Measurements from ENCODE around the gene DNAH14.
"Not testable (repeated sequence)": the region's sequence is repeated elsewhere in the genome, so short reads cannot be mapped to it uniquely, and the experiment has no call there.

The DNAH14 gene

DNA sequence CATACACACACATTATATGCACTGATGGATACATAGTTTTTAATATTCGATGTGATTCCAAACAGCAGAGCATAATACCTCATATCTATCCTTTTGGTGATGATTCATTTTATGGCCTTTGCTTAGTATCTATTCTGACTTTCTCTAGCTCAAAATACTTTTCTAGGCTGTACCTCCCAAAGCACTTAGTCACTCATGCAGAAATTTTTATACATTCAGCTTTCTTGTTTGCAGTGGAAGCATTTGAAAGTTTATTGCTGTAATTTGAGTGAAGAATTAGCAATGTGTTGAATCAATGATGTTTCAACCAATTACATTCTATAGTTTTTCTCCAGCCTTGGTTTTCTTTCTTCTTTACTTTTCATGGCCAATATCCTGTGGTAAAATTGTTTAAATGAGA is 431.7 kb downstream of the DNAH14 start:
- H3K4me1 Mint-ChIP-seq (ENCODE audit: low read depth) = peaks cover 4% of the 10 kb centered on the region
- peaks cover 23% of the 10 kb centered on the region for H3K27me3 Mint-ChIP-seq (ENCODE audit: low read depth)
- no peak overlapping the region for H3K4me3 Mint-ChIP-seq
- H3K27ac Mint-ChIP-seq = no peak overlapping the region
- H3K36me3 Mint-ChIP-seq (ENCODE audit: low read depth) = no peaks in the 10 kb centered on the region
- no peaks in the 10 kb centered on the region for H3K9me3 Mint-ChIP-seq

DNA sequence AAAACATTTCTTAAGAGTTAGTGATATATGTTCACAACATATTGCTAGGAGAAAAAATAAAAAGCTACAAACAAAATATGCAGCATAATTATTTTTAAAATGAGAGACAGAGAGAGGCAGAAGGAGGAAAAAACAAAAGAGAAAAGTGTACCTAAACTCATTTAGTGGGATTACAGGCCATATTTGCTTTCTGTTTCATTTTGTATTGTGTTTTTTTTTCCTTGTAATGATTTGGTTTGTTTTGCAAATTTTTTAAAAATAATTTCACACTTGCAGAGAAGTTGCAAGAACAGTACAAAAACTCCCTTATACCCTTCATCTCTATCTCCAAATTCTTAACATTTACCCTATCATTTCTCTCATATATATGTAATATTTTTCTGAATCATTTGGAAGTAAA is 433.3 kb downstream of the DNAH14 start:
- Mint-ChIP-seq H3K4me1 (ENCODE audit: low read depth) (peaks cover 4% of the 10 kb centered on the region), H3K36me3 (ENCODE audit: low read depth) (no peaks in the 10 kb centered on the region), H3K27ac (no peak overlapping the region), H3K4me3 (no peak overlapping the region), H3K27me3 (ENCODE audit: low read depth) (peaks cover 23% of the 10 kb centered on the region), H3K9me3 (no peaks in the 10 kb centered on the region)

DNA sequence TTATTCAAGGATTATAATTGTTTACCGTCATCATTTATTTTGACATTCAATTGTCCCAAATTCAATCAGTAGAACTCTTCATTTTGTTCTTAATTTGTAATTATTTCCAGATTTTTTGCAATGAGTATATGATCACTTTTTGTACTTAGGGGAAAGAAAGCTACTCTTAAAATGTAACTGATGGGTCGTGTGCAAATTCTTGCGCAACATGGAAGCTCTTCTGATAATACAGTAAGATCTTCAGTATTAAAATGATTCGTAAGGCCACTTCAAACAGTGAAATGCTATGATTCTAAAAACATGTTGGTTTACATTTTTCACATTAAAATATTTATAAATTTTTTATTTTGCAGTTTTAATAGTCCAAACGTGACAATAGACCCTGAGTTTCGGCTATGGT is 435.0 kb downstream of the DNAH14 start:
- Mint-ChIP-seq H3K27me3 (ENCODE audit: low read depth) (peaks cover 23% of the 10 kb centered on the region), H3K9me3 (no peaks in the 10 kb centered on the region), H3K27ac (no peak overlapping the region), H3K36me3 (ENCODE audit: low read depth) (no peaks in the 10 kb centered on the region), H3K4me3 (no peak overlapping the region), H3K4me1 (ENCODE audit: low read depth) (peaks cover 4% of the 10 kb centered on the region)

DNA sequence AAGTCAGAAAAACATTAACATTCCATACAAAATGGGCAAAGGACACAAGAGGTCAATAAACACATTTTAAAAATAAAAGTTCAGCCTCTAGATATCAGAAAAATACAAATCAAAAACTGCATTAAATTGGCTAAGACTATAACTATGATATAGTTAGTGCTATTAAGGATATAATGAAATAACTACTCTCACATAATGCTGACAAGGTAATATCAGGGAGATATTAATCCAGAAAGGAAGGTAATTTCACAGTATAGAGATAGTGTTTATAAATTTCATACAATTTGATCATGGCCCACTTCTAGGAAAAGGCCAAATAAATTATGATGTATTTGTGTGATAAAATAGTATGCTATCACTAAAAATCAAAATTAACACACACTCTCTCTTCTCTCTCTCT is 436.5 kb downstream of the DNAH14 start:
- peaks cover 19% of the 10 kb centered on the region for H3K27me3 Mint-ChIP-seq (ENCODE audit: low read depth)
- no peaks in the 10 kb centered on the region for H3K9me3 Mint-ChIP-seq
- H3K27ac Mint-ChIP-seq = no peak overlapping the region

DNA sequence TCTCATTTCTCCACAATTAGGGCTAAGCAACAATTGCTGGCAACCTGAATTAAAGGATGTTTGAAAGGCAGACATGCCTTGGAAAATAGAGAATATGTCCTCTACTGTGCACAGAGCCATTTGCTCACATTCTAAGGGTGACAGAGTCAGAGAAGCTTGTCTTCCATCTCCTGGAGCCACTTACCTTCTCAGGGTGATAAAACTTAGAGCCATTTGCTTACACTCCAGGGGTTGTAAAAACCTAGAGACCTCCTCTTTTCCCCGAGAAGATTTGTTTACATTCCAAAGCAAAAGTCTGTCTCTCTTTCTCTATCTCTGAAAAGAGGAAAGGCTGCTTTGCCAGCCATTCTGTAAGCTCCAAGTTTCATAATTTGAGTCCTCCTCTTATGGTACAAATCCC is 437.1 kb downstream of the DNAH14 start:
- Mint-ChIP-seq H3K4me3 (no peak overlapping the region), H3K27ac (no peak overlapping the region), H3K27me3 (ENCODE audit: low read depth) (peaks cover 19% of the 10 kb centered on the region), H3K36me3 (ENCODE audit: low read depth) (no peaks in the 10 kb centered on the region), H3K4me1 (ENCODE audit: low read depth) (peaks cover 4% of the 10 kb centered on the region), H3K9me3 (no peaks in the 10 kb centered on the region)

More for the DNA sequence above, 436.5 kb downstream of the DNAH14 start:
- peaks cover 4% of the 10 kb centered on the region for H3K4me1 Mint-ChIP-seq (ENCODE audit: low read depth)
- no peaks in the 10 kb centered on the region for H3K36me3 Mint-ChIP-seq (ENCODE audit: low read depth)
- H3K4me3 Mint-ChIP-seq = no peak overlapping the region

GRCh38 chr1:225368036-225368552 is 438.6 kb downstream of the DNAH14 start:
- H3K36me3 Mint-ChIP-seq (ENCODE audit: low read depth) = no peaks in the 10 kb centered on the region
- no peaks in the 10 kb centered on the region for H3K9me3 Mint-ChIP-seq
- no peak overlapping the region for H3K27ac Mint-ChIP-seq
- no peak overlapping the region for H3K4me3 Mint-ChIP-seq
- peaks cover 19% of the 10 kb centered on the region for H3K27me3 Mint-ChIP-seq (ENCODE audit: low read depth)
- no peaks in the 10 kb centered on the region for H3K4me1 Mint-ChIP-seq (ENCODE audit: low read depth)

- peaks cover 13% of the 10 kb centered on the region for H3K27me3 Mint-ChIP-seq (ENCODE audit: low read depth)
- no peaks in the 10 kb centered on the region for H3K9me3 Mint-ChIP-seq
- H3K4me3 Mint-ChIP-seq = no peak overlapping the region
These were observed 442.0 kb downstream of the DNAH14 start for GRCh38 chr1:225371366-225372010.

DNA sequence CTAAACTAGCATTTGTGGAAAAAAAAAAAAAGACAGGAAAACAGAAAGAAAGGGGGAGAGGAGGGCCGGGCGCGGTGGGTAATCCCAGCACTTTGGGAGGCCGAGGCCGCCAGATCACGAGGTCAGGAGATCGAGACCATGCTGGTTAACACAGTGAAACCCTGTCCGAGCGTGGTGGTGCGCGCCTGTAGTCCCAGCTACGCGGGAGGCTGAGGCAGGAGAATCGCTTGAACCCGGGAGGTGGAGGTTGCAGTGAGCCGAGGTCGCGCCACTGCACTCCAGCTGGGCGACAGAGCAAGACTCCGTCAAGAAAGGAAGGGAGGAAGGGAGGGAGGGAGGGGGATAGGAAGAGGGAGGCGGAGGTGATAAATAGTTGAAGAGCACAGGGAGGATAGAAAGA is 443.7 kb downstream of the DNAH14 start:
- no peaks in the 10 kb centered on the region for H3K9me3 Mint-ChIP-seq
- H3K36me3 Mint-ChIP-seq (ENCODE audit: low read depth) = no peaks in the 10 kb centered on the region
- H3K27ac Mint-ChIP-seq = no peak overlapping the region
- H3K4me1 Mint-ChIP-seq (ENCODE audit: low read depth) = no peaks in the 10 kb centered on the region
- no peak overlapping the region for H3K4me3 Mint-ChIP-seq
- peaks cover 3% of the 10 kb centered on the region for H3K27me3 Mint-ChIP-seq (ENCODE audit: low read depth)

More at GRCh38 chr1:225371366-225372010, 442.0 kb downstream of the DNAH14 start:
- H3K36me3 Mint-ChIP-seq (ENCODE audit: low read depth) = no peaks in the 10 kb centered on the region
- no peaks in the 10 kb centered on the region for H3K4me1 Mint-ChIP-seq (ENCODE audit: low read depth)
- no peak overlapping the region for H3K27ac Mint-ChIP-seq

GRCh38 chr1:225374996-225375395 is 445.5 kb downstream of the DNAH14 start:
- no peak overlapping the region for H3K4me3 Mint-ChIP-seq
- no peak overlapping the region for H3K27ac Mint-ChIP-seq
- no peaks in the 10 kb centered on the region for H3K27me3 Mint-ChIP-seq (ENCODE audit: low read depth)
- H3K9me3 Mint-ChIP-seq = no peaks in the 10 kb centered on the region
- no peaks in the 10 kb centered on the region for H3K36me3 Mint-ChIP-seq (ENCODE audit: low read depth)
- H3K4me1 Mint-ChIP-seq (ENCODE audit: low read depth) = peaks cover 2% of the 10 kb centered on the region

GRCh38 chr1:225378880-225379279 is 449.4 kb downstream of the DNAH14 start:
- no peak overlapping the region for H3K27ac Mint-ChIP-seq
- H3K27me3 Mint-ChIP-seq (ENCODE audit: low read depth) = no peaks in the 10 kb centered on the region
- no peaks in the 10 kb centered on the region for H3K9me3 Mint-ChIP-seq
- H3K4me1 Mint-ChIP-seq (ENCODE audit: low read depth) = peaks cover 4% of the 10 kb centered on the region
- peaks cover 10% of the 10 kb centered on the region for H3K36me3 Mint-ChIP-seq (ENCODE audit: low read depth)
- H3K4me3 Mint-ChIP-seq = no peak overlapping the region

DNA sequence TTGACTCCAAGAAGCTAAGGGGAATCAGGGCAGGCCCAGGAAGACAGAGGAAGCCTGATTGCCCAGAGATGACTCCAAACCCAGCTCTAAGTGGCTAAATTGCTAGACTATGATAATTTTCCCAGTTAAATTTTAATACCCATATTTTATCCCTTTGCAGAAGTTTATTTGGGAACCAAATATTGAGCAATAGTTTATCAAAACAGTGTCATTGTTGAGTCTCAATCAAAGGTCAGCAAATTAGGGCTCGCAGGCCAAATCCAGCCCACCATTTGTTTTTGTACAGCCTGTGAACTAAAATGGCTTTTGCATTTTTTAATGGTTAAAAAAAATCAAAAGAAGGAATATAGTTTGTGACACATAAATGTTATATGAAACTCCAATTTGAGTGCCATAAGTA is 451.2 kb downstream of the DNAH14 start:
- no peak overlapping the region for H3K4me3 Mint-ChIP-seq
- no peaks in the 10 kb centered on the region for H3K27me3 Mint-ChIP-seq (ENCODE audit: low read depth)
- H3K36me3 Mint-ChIP-seq (ENCODE audit: low read depth) = peaks cover 20% of the 10 kb centered on the region
- peaks cover 4% of the 10 kb centered on the region for H3K4me1 Mint-ChIP-seq (ENCODE audit: low read depth)
- H3K27ac Mint-ChIP-seq = no peak overlapping the region
- H3K9me3 Mint-ChIP-seq = no peaks in the 10 kb centered on the region

DNA sequence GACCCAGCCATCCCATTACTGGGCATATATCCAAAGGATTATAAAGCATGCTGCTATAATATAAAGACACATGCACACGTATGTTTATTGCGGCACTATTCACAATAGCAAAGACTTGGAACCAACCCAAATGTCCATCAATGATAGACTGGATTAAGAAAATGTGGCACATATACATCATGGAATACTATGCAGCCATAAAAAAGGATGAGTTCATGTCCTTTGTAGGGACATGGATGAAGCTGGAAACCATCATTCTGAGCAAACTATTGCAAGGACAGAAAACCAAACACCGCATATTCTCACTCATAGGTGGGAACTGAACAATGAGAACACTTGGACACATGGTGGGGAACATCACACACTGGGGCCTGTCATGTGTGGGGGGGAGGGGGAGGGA is 457.4 kb downstream of the DNAH14 start:
- H3K4me1 Mint-ChIP-seq (ENCODE audit: low read depth); H3K27ac Mint-ChIP-seq; H3K9me3 Mint-ChIP-seq; H3K27me3 Mint-ChIP-seq (ENCODE audit: low read depth); H3K4me3 Mint-ChIP-seq: not testable (repeated sequence)
- peaks cover 20% of the 10 kb centered on the region for H3K36me3 Mint-ChIP-seq (ENCODE audit: low read depth)

- no peak overlapping the region for H3K4me3 Mint-ChIP-seq
- no peak overlapping the region for H3K27ac Mint-ChIP-seq
- H3K36me3 Mint-ChIP-seq (ENCODE audit: low read depth) = peaks cover 16% of the 10 kb centered on the region
- no peaks in the 10 kb centered on the region for H3K4me1 Mint-ChIP-seq (ENCODE audit: low read depth)
- H3K9me3 Mint-ChIP-seq = no peaks in the 10 kb centered on the region
- no peaks in the 10 kb centered on the region for H3K27me3 Mint-ChIP-seq (ENCODE audit: low read depth)
These were observed 458.9 kb downstream of the DNAH14 start for GRCh38 chr1:225388372-225388771.

DNA sequence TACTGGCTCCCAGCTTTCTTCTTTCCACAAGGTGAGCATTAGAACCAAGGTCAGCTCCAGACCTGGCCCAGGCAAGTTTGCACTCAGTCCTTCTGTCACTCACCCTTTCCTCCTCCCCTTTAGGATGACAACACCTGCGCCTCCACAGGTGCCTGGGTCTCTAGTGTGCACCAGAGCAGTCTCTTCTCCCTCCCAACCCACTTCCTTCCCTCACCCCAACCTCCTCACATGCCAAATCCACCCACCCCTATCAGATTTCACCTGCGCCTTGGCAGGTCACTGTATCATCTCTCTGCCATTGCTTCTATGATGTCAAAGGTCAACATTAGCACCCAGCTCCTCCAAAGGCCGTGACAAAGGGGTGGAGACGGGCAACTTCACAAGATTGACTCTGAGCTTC is 460.4 kb downstream of the DNAH14 start:
- H3K4me1 Mint-ChIP-seq (ENCODE audit: low read depth) = no peaks in the 10 kb centered on the region
- no peaks in the 10 kb centered on the region for H3K27me3 Mint-ChIP-seq (ENCODE audit: low read depth)
- no peaks in the 10 kb centered on the region for H3K9me3 Mint-ChIP-seq
- peaks cover 6% of the 10 kb centered on the region for H3K36me3 Mint-ChIP-seq (ENCODE audit: low read depth)
- H3K27ac Mint-ChIP-seq = no peak overlapping the region
- no peak overlapping the region for H3K4me3 Mint-ChIP-seq

DNA sequence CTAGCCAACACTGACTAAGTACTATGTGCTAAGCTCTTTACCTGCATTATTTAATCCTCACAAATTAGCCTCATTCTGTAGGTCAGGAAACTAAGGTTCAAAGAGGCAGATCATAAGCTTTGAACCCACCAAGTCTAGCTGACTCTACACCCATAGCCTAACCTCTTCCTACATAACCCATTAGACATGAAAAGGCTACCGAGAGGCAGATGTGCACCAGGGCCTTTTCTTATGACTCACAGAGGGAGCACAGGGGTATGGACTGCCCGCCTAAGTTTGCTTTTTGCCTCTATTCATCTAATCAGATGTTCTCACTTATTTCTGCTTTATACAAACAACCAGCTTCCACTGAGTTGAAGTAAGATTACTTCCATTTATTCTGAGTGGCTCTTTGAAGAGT is 466.9 kb downstream of the DNAH14 start:
- H3K27me3 Mint-ChIP-seq (ENCODE audit: low read depth) = no peaks in the 10 kb centered on the region
- peaks cover 34% of the 10 kb centered on the region for H3K36me3 Mint-ChIP-seq (ENCODE audit: low read depth)
- H3K4me1 Mint-ChIP-seq (ENCODE audit: low read depth) = peaks cover 7% of the 10 kb centered on the region
- no peaks in the 10 kb centered on the region for H3K9me3 Mint-ChIP-seq
- H3K4me3 Mint-ChIP-seq = no peak overlapping the region
- H3K27ac Mint-ChIP-seq = no peak overlapping the region

- Mint-ChIP-seq H3K9me3 (no peaks in the 10 kb centered on the region), H3K36me3 (ENCODE audit: low read depth) (peaks cover 52% of the 10 kb centered on the region), H3K27me3 (ENCODE audit: low read depth) (no peaks in the 10 kb centered on the region), H3K4me1 (ENCODE audit: low read depth) (peaks cover 10% of the 10 kb centered on the region), H3K27ac (no peak overlapping the region), H3K4me3 (no peak overlapping the region)
These were observed 471.5 kb downstream of the DNAH14 start for GRCh38 chr1:225400968-225401367.

Data from T-helper 1 cell treated with Interleukin-12 subunit alpha and Interleukin-12 subunit beta and Interleukin-4 antibody, amounts not matched to agents 30 μg/mL and 1 μg/mL, for 36 hours (primary cell).